ENCODE data around the gene CD63. TPM values are rescaled to one million over a fixed set of nuclear protein-coding genes. Genes with fewer than 3 reads are reported as not detected.
A peak's percentile ranks its signal among the peaks of the same experiment; 100 is the strongest.

The CD63 gene
- total and polyA plus RNA-seq, 2 experiments from 2014 or later: 1,401 to 2,624 TPM

DNA sequence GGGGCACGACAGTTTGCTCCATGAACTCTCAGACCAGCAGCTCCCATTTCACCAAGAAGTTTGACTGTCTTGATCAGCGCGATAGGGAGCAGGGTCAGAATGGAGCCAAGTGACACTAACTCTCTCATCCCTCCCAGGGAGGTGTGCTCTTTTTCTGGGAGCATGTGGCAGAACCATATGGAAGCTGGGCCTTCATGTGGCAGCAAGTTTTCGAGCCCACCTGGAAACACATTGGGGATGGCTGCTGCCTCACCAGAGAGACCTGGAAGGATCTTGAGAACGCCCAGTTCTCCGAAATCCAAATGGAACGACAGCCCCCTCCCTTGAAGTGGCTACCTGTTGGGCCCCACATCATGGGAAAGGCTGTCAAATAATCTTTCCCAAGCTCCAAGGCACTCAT, 45.1 kb downstream of the CD63 start:
- Histone ChIP-seq H3K27ac (no peak overlapping the region), H2AFZ (no peak overlapping the region), H3K36me3 (replicated peaks; ENCODE audit: insufficient read depth, low read depth) (no peaks in the 10 kb centered on the region), H3K4me3 (no peak overlapping the region), H3K27me3 (no peaks in the 10 kb centered on the region), H3K9me3 (ENCODE audit: low read depth) (no peaks in the 10 kb centered on the region), H3K79me2 (peaks cover 12% of the 10 kb centered on the region), H3K4me1 (ENCODE audit: insufficient read depth) (no peaks in the 10 kb centered on the region), H3K4me2 (peak overlapping the region; percentile 77), H4K20me1 (ENCODE audit: insufficient read depth, poor library complexity, severe bottlenecking) (no peaks in the 10 kb centered on the region), H3K9me2 (replicated peaks; ENCODE audit: insufficient read depth) (no peaks in the 10 kb centered on the region)
- DNase-seq (ENCODE audit: low spot score): no peak
- WGBS (ENCODE audit: low lambda C conversion rate, missing lambda C conversion rate): 88% methylated on average over 7 of the region's 7 CpGs
- TF ChIP-seq, protein P1, sequence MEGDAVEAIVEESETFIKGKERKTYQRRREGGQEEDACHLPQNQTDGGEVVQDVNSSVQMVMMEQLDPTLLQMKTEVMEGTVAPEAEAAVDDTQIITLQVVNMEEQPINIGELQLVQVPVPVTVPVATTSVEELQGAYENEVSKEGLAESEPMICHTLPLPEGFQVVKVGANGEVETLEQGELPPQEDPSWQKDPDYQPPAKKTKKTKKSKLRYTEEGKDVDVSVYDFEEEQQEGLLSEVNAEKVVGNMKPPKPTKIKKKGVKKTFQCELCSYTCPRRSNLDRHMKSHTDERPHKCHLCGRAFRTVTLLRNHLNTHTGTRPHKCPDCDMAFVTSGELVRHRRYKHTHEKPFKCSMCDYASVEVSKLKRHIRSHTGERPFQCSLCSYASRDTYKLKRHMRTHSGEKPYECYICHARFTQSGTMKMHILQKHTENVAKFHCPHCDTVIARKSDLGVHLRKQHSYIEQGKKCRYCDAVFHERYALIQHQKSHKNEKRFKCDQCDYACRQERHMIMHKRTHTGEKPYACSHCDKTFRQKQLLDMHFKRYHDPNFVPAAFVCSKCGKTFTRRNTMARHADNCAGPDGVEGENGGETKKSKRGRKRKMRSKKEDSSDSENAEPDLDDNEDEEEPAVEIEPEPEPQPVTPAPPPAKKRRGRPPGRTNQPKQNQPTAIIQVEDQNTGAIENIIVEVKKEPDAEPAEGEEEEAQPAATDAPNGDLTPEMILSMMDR (IDR thresholded peaks at IDR 0.05; ENCODE audit: poor library complexity): no peak
- TF ChIP-seq EZH2 (IDR thresholded peaks at IDR 0.05; ENCODE audit: borderline replicate concordance) (no peak), EZH2phosphoT487 (IDR thresholded peaks at IDR 0.05; ENCODE audit: low read depth, severe bottlenecking, unreplicated experiment) (no peak)

DNA sequence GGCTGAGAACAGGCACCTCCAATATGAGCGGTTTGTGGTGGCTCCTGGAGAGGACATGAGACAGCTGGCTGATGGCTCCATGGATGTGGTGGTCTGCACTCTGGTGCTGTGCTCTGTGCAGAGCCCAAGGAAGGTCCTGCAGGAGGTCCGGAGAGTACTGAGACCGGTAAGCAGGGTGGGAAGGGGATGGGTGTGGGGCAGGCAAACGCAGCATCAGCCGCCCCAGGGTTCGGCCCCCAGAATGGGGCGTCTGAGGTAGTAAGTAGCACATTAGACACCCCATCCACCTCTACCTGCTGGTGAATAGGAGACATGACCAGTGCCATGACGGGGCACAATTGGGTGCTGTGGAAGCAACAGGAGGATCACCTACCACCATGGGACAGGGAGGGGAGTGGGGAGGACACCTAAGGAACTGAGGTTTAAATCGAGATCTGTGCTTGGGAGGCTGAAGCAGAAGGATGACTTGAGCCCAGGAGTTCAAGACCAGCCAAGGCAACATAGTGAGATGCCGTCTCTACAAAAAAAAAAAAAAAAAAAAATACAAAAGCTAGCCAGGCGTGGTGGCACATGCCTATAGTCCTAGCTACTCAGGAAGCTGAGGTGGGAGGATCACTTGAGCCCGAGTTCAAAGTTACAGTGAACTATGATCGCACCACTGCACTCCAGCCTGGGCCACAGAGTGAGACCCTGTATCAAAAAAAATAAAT, 46.6 kb downstream of the CD63 start:
- no peaks in the 10 kb centered on the region for H3K9me3 ChIP-seq (ENCODE audit: low read depth)
- H4K20me1 ChIP-seq (ENCODE audit: insufficient read depth, poor library complexity, severe bottlenecking): no peaks in the 10 kb centered on the region
- H3K36me3 ChIP-seq (replicated peaks; ENCODE audit: insufficient read depth, low read depth): no peaks in the 10 kb centered on the region
- peak overlapping the region; percentile 77 for H3K4me2 ChIP-seq
- H3K27me3 ChIP-seq: no peaks in the 10 kb centered on the region
- H2AFZ ChIP-seq: peak overlapping the region; percentile 50
- no peak for TF ChIP-seq EZH2 (IDR thresholded peaks at IDR 0.05; ENCODE audit: borderline replicate concordance)
- no peak for TF ChIP-seq EZH2phosphoT487 (IDR thresholded peaks at IDR 0.05; ENCODE audit: low read depth, severe bottlenecking, unreplicated experiment)
- TF ChIP-seq, protein P1 (IDR thresholded peaks at IDR 0.05; ENCODE audit: poor library complexity): no peak
- no peaks in the 10 kb centered on the region for H3K4me1 ChIP-seq (ENCODE audit: insufficient read depth)
- 81% methylated on average over 11 of the region's 13 CpGs for WGBS (ENCODE audit: low lambda C conversion rate, missing lambda C conversion rate)
- H3K27ac ChIP-seq: peak overlapping the region; percentile 71
- H3K4me3 ChIP-seq: peak overlapping the region; percentile 26
- DNase-seq (ENCODE audit: low spot score): no peak
- peaks cover 12% of the 10 kb centered on the region for H3K79me2 ChIP-seq
- no peaks in the 10 kb centered on the region for H3K9me2 ChIP-seq (replicated peaks; ENCODE audit: insufficient read depth)

DNA sequence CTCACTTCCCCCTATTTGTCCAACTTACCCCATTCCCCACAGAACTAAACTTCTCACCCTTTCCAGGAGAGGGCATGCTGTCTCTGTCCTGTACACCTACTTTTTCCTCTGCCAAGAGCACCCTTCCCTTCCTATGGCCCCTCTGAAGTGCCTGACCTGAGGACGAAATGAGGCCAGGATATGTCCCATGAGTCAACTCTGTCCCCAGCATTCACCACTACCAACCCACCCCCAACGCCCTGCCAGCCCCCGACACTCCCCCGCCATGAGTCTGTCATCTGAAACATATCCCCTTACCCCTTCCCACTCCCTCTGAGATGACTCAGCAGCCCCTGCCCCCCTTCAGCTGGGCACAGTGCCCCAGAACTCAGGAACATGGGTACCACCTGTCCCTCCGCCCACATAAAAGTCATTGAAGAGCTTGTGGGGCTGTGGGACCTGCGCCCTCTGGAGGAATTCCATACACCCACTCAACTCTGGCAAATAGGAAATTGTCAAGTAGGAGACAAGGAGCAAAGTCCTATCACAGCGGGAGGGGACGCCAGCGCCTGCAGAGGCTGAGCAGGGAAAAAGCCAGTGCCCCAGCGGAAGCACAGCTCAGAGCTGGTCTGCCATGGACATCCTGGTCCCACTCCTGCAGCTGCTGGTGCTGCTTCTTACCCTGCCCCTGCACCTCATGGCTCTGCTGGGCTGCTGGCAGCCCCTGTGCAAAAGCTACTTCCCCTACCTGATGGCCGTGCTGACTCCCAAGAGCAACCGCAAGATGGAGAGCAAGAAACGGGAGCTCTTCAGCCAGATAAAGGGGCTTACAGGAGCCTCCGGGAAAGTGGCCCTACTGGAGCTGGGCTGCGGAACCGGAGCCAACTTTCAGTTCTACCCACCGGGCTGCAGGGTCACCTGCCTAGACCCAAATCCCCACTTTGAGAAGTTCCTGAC, 47.4 kb downstream of the CD63 start:
- Histone ChIP-seq H3K27ac (peak overlapping the region; percentile 79), H3K4me3 (peak overlapping the region; percentile 26), H3K36me3 (replicated peaks; ENCODE audit: insufficient read depth, low read depth) (no peaks in the 10 kb centered on the region), H2AFZ (peak overlapping the region; percentile 50), H3K27me3 (no peaks in the 10 kb centered on the region), H3K9me2 (replicated peaks; ENCODE audit: insufficient read depth) (no peaks in the 10 kb centered on the region), H4K20me1 (ENCODE audit: insufficient read depth, poor library complexity, severe bottlenecking) (no peaks in the 10 kb centered on the region), H3K4me1 (ENCODE audit: insufficient read depth) (no peaks in the 10 kb centered on the region), H3K79me2 (peaks cover 12% of the 10 kb centered on the region), H3K9me3 (ENCODE audit: low read depth) (no peaks in the 10 kb centered on the region), H3K4me2 (peak overlapping the region; percentile 77)
- 19% methylated on average over 13 of the region's 17 CpGs for WGBS (ENCODE audit: low lambda C conversion rate, missing lambda C conversion rate)
- TF ChIP-seq, protein P1 (IDR thresholded peaks at IDR 0.05; ENCODE audit: poor library complexity): peak; percentile 49
- no peak for TF ChIP-seq EZH2 (IDR thresholded peaks at IDR 0.05; ENCODE audit: borderline replicate concordance)
- peak; percentile 89 for DNase-seq (ENCODE audit: low spot score)

Data from hepatocyte (in vitro differentiated cells).